CD4-positive, alpha-beta memory T cell (primary cell): ENCODE measurements around the gene ZCCHC3. TPM values are rescaled to one million over a fixed set of nuclear protein-coding genes. Genes with fewer than 3 reads are reported as not detected.

Experiments used
- CTCF ChIA-PET: fragments of 350-600 bp; sonication (Branson Sonifier 250); formaldehyde crosslinking; loops from one replicate; lab custom pipeline; 2021; ENCODE audit warnings: inconsistent platforms; ENCODE audit not compliant: partially characterized antibody; lab: Charles Lee
- POLR2A ChIA-PET: fragments of 350-600 bp; sonication (Branson Sonifier 250); formaldehyde crosslinking; loops from one replicate; lab custom pipeline; 2021; ENCODE audit not compliant: partially characterized antibody; lab: Charles Lee
- DNase-seq, 5 donors: peaks; one replicate each; pipeline versions ENCODE4 v3.0.0 to v3.0.0-alpha.2; 2020 to 2022; ENCODE audit warnings: mixed read lengths in 1 of 5
- H3K27ac ChIP-seq: one replicate; pipeline ENCODE4 v1.7.0; 2013; ENCODE audit warnings: low read depth, low read length
- H3K27me3 ChIP-seq: 2 replicates; pipeline ENCODE4 v1.7.0; 2013; ENCODE audit warnings: mild to moderate bottlenecking, low read length, moderate library complexity; ENCODE audit not compliant: insufficient read depth
- H3K36me3 ChIP-seq: 2 replicates; pipeline ENCODE4 v1.7.0; 2013; ENCODE audit warnings: mild to moderate bottlenecking, low read length, moderate library complexity; ENCODE audit not compliant: insufficient read depth
- H3K4me1 ChIP-seq: 2 replicates; pipeline ENCODE4 v1.7.0; 2013; ENCODE audit warnings: mild to moderate bottlenecking, low read length, moderate library complexity; ENCODE audit not compliant: insufficient read depth
- H3K4me3 ChIP-seq, 2 donors: one replicate each; pipeline ENCODE4 v1.7.0; 2013; ENCODE audit warnings: low read length in 2 of 2, mild to moderate bottlenecking in 1 of 2
- H3K9me3 ChIP-seq, 2 donors: one replicate each; pipeline ENCODE4 v1.7.0; 2013; ENCODE audit warnings: low read length in 2 of 2, control low read depth in 1 of 2; ENCODE audit not compliant: control insufficient read depth in 1 of 2
- H3K27ac Mint-ChIP-seq, 7 donors: one replicate each; pipeline ENCODE4 v1.8.0; 2020 to 2021; ENCODE audit warnings: mixed read lengths in 7 of 7, mild to moderate bottlenecking in 6 of 7, inconsistent platforms in 3 of 7, moderate library complexity in 3 of 7
- H3K27me3 Mint-ChIP-seq, 2 donors: one replicate each; pipeline ENCODE4 v1.8.0; 2020 to 2021; ENCODE audit warnings: mixed read lengths in 2 of 2
- H3K36me3 Mint-ChIP-seq, 2 donors: one replicate each; pipeline ENCODE4 v1.8.0; 2020 to 2021; ENCODE audit warnings: mixed read lengths in 2 of 2, inconsistent platforms in 1 of 2, mild to moderate bottlenecking in 1 of 2
- H3K4me1 Mint-ChIP-seq, 4 donors: one replicate each; pipeline ENCODE4 v1.8.0; 2020 to 2021; ENCODE audit warnings: mixed read lengths in 4 of 4, mild to moderate bottlenecking in 1 of 4
- H3K4me3 Mint-ChIP-seq, 8 donors: one replicate each; pipeline ENCODE4 v1.8.0; 2020 to 2021; ENCODE audit warnings: mixed read lengths in 8 of 8, mild to moderate bottlenecking in 7 of 8, moderate library complexity in 6 of 8, inconsistent platforms in 3 of 8
- H3K9me3 Mint-ChIP-seq, 8 donors: one replicate each; pipeline ENCODE4 v1.8.0; 2020 to 2021; ENCODE audit warnings: mixed read lengths in 8 of 8, mild to moderate bottlenecking in 5 of 8, inconsistent platforms in 3 of 8, moderate library complexity in 1 of 8
- intact Hi-C: fragments of 100-400 bp; cut with micrococcal nuclease; formaldehyde crosslinking; loops from one replicate; pipeline ENCODE4 v1.15.1; 2023
- polyA plus RNA-seq, 2 donors: library from polyadenylated mRNA; unstranded; fragments of 300-500 nt; fragmentation: Illumina TruSeq; gene quantifications; one replicate each; pipeline ENCODE4 v1.2.3, GENCODE V29; 2021
- total RNA-seq, 2 experiments: library from RNA; stranded (reverse); gene quantifications; one replicate each; pipeline ENCODE4 v1.2.3, GENCODE V29; 2021

The ZCCHC3 gene
- total and polyA plus RNA-seq, 4 experiments from 2014 or later, result 5.8 to 29.8 (median 20.1) TPM

GRCh38 chr20:311609-312008 lies 14.2 kb downstream of the ZCCHC3 start:
- peaks cover 12% of the 10 kb centered on the region for H3K4me1 ChIP-seq
- Mint-ChIP-seq H3K4me3 (peak overlapping the region in 1 of 8 donors; percentile 23), H3K36me3 (no peaks in the 10 kb centered on the region), H3K27ac (peak overlapping the region in 1 of 7 donors; percentile 20), H3K9me3 (peaks cover 0 to 1% (median 0%) of the 10 kb centered on the region in 8 donors), H3K27me3 (peaks cover 0 to 1% of the 10 kb centered on the region in 2 donors), H3K4me1 (peaks cover 10 to 12% (median 10%) of the 10 kb centered on the region in 4 donors)
- no peak overlapping the region for H3K27ac ChIP-seq
- intact Hi-C loops, result no loop called here
- no peaks in the 10 kb centered on the region for H3K27me3 ChIP-seq
- H3K36me3 ChIP-seq, result no peaks in the 10 kb centered on the region
- CTCF ChIA-PET, result interaction anchor here (0.8 to 1.1 kb wide), 2 partner anchors 13 to 45 kb away, joined by 4 read pairs; no protein-coding TSS in a partner anchor
- no peaks in the 10 kb centered on the region for H3K9me3 ChIP-seq
- no peak for DNase-seq
- H3K4me3 ChIP-seq, result no peak overlapping the region
- POLR2A ChIA-PET, result no interaction called here

GRCh38 chr20:312067-312466 lies 14.7 kb downstream of the ZCCHC3 start:
- Histone ChIP-seq H3K4me1 (peaks cover 12% of the 10 kb centered on the region), H3K27ac (no peak overlapping the region), H3K4me3 (no peak overlapping the region), H3K9me3 (no peaks in the 10 kb centered on the region), H3K36me3 (no peaks in the 10 kb centered on the region), H3K27me3 (no peaks in the 10 kb centered on the region)
- no peak for DNase-seq
- no peak overlapping the region for H3K27ac Mint-ChIP-seq
- H3K4me1 Mint-ChIP-seq, result peaks cover 10 to 12% (median 10%) of the 10 kb centered on the region in 4 donors
- POLR2A ChIA-PET, result no interaction called here
- H3K36me3 Mint-ChIP-seq, result no peaks in the 10 kb centered on the region
- no peaks in the 10 kb centered on the region for H3K9me3 Mint-ChIP-seq
- intact Hi-C loops, result no loop called here
- peaks cover 0 to 1% of the 10 kb centered on the region in 2 donors for H3K27me3 Mint-ChIP-seq
- H3K4me3 Mint-ChIP-seq, result no peak overlapping the region
- CTCF ChIA-PET, result interaction anchor here (0.8 to 1.1 kb wide), 2 partner anchors 12 to 46 kb away, joined by 4 read pairs; no protein-coding TSS in a partner anchor

- H3K4me3 Mint-ChIP-seq, result no peak overlapping the region
- peaks cover 0 to 1% of the 10 kb centered on the region in 2 donors for H3K27me3 Mint-ChIP-seq
- Histone ChIP-seq H3K36me3 (no peaks in the 10 kb centered on the region), H3K27ac (no peak overlapping the region), H3K4me3 (no peak overlapping the region), H3K4me1 (peaks cover 12% of the 10 kb centered on the region), H3K27me3 (no peaks in the 10 kb centered on the region), H3K9me3 (no peaks in the 10 kb centered on the region)
- H3K4me1 Mint-ChIP-seq, result peaks cover 10 to 12% (median 10%) of the 10 kb centered on the region in 4 donors
- no peak overlapping the region for H3K27ac Mint-ChIP-seq
- no peak for DNase-seq
- intact Hi-C loops, result no loop called here
- no peaks in the 10 kb centered on the region for H3K9me3 Mint-ChIP-seq
- ChIA-PET CTCF (no interaction called here), POLR2A (no interaction called here)
- H3K36me3 Mint-ChIP-seq, result no peaks in the 10 kb centered on the region
These were observed 15.5 kb downstream of the ZCCHC3 start for GRCh38 chr20:312866-313265.

GRCh38 chr20:313402-313801 lies 16.0 kb downstream of the ZCCHC3 start:
- DNase-seq, result no peak
- no peaks in the 10 kb centered on the region for H3K36me3 Mint-ChIP-seq
- H3K27me3 Mint-ChIP-seq, result peaks cover 0 to 1% of the 10 kb centered on the region in 2 donors
- Histone ChIP-seq H3K9me3 (no peaks in the 10 kb centered on the region), H3K36me3 (no peaks in the 10 kb centered on the region), H3K27me3 (no peaks in the 10 kb centered on the region), H3K27ac (no peak overlapping the region), H3K4me3 (no peak overlapping the region), H3K4me1 (peaks cover 12% of the 10 kb centered on the region)
- no peak overlapping the region for H3K27ac Mint-ChIP-seq
- peaks cover 10 to 12% (median 10%) of the 10 kb centered on the region in 4 donors for H3K4me1 Mint-ChIP-seq
- POLR2A ChIA-PET, result no interaction called here
- intact Hi-C loops, result no loop called here
- CTCF ChIA-PET, result no interaction called here
- H3K9me3 Mint-ChIP-seq, result no peaks in the 10 kb centered on the region
- H3K4me3 Mint-ChIP-seq, result no peak overlapping the region

- Mint-ChIP-seq H3K36me3 (no peaks in the 10 kb centered on the region), H3K27me3 (peaks cover 0 to 1% of the 10 kb centered on the region in 2 donors), H3K4me1 (peaks cover 10 to 12% (median 10%) of the 10 kb centered on the region in 4 donors), H3K4me3 (peak overlapping the region in 1 of 8 donors; percentile 45), H3K27ac (no peak overlapping the region), H3K9me3 (no peaks in the 10 kb centered on the region)
- no peak for DNase-seq
- CTCF ChIA-PET, result interaction anchor here (0.7 to 1.0 kb wide), 2 partner anchors 17 to 59 kb away, joined by 3 to 5 read pairs; no protein-coding TSS in a partner anchor
- H3K4me1 ChIP-seq, result peaks cover 12% of the 10 kb centered on the region
- intact Hi-C loops, result no loop called here
- H3K27ac ChIP-seq, result no peak overlapping the region
- H3K36me3 ChIP-seq, result no peaks in the 10 kb centered on the region
- no peaks in the 10 kb centered on the region for H3K9me3 ChIP-seq
- POLR2A ChIA-PET, result interaction anchor here (1.4 kb wide), 1 partner anchor 11 kb away, joined by 3 read pairs; no protein-coding TSS in a partner anchor
- no peaks in the 10 kb centered on the region for H3K27me3 ChIP-seq
- no peak overlapping the region for H3K4me3 ChIP-seq
These were observed 16.6 kb downstream of the ZCCHC3 start for GRCh38 chr20:313948-314347.

- H3K4me1 Mint-ChIP-seq, result peaks cover 0 to 3% (median 1%) of the 10 kb centered on the region in 4 donors
- no peaks in the 10 kb centered on the region for H3K36me3 Mint-ChIP-seq
- intact Hi-C loops, result no loop called here
- H3K9me3 ChIP-seq, result no peaks in the 10 kb centered on the region
- H3K9me3 Mint-ChIP-seq, result no peaks in the 10 kb centered on the region
- ChIA-PET POLR2A (no interaction called here), CTCF (no interaction called here)
- H3K36me3 ChIP-seq, result no peaks in the 10 kb centered on the region
- H3K27me3 Mint-ChIP-seq, result peaks cover 0 to 1% of the 10 kb centered on the region in 2 donors
- no peak overlapping the region for H3K4me3 ChIP-seq
- no peaks in the 10 kb centered on the region for H3K4me1 ChIP-seq
- peak overlapping the region in 1 of 8 donors; percentile 18 for H3K4me3 Mint-ChIP-seq
- no peaks in the 10 kb centered on the region for H3K27me3 ChIP-seq
- DNase-seq, result no peak
- H3K27ac ChIP-seq, result no peak overlapping the region
- H3K27ac Mint-ChIP-seq, result no peak overlapping the region
These were observed 19.1 kb downstream of the ZCCHC3 start for GRCh38 chr20:316316-317068.
